ENCODE data around the gene UBTD1. TPM values are rescaled to one million over a fixed set of nuclear protein-coding genes. Genes with fewer than 3 reads are reported as not detected.

The UBTD1 gene
- total and polyA plus RNA-seq, 10 of the 15 experiments (the other 5 are each of a cell fraction or from before 2014, with no cell fraction given), result 0.04 to 1.5 (median 1.2) TPM; not detected in 1

GRCh38 chr10:97601268-97602215 lies 102.8 kb downstream of the UBTD1 start (continued):
- TF ChIP-seq ZNF687 (IDR thresholded peaks at IDR 0.05), result no peak

- in situ Hi-C loops (cut with MboI) (no loop called here), intact Hi-C loops (cut with micrococcal nuclease; ENCODE audit: unreplicated experiment) (no loop called here)
- no peak overlapping the region for H3K9ac ChIP-seq (ENCODE audit: control insufficient read depth, insufficient read depth, low read length)
- H3K36me3 ChIP-seq (ENCODE audit: control insufficient read depth in 2 of 2, insufficient read depth in 2 of 2, low read length in 1 of 2), result no peaks in the 10 kb centered on the region
- H3K4me2 ChIP-seq (ENCODE audit: control insufficient read depth, insufficient read depth), result no peak overlapping the region
- FAIRE-seq (no peak), ATAC-seq (no peak; the same call in 2 of the 3 replicates), DNase-seq (ENCODE audit: low read depth, low spot score) (no peak)
- H3K4me3 ChIP-seq, result no peak overlapping the region
- ChIA-PET RAD21 (ENCODE audit: unreplicated experiment) (no interaction called here), SMC1A (ENCODE audit: uncharacterized antibody, unreplicated experiment) (interaction anchor here (0.6 kb wide), 1 partner anchor 370 kb away, joined by 3 read pairs; no protein-coding TSS in a partner anchor), POLR2A (no interaction called here), CTCF (interaction anchor here (1.6 kb wide), 1 partner anchor 53 kb away, joined by 3 read pairs; no protein-coding TSS in a partner anchor)
- no peaks in the 10 kb centered on the region for H3K9me3 ChIP-seq (replicated peaks; ENCODE audit: control insufficient read depth, insufficient read depth, low read length)
- no TSS peak for BruUV-seq (replicated peaks)
- no peaks in the 10 kb centered on the region for H3K4me1 ChIP-seq (ENCODE audit: control insufficient read depth, insufficient read depth, low read length)
- H3K79me2 ChIP-seq (ENCODE audit: control insufficient read depth, insufficient read depth, low read length), result no peaks in the 10 kb centered on the region
- 65% methylated on average over 5 of the region's 5 CpGs for WGBS (ENCODE audit: insufficient coverage, insufficient replicate concordance, low lambda C conversion rate, missing lambda C conversion rate)
- no peaks in the 10 kb centered on the region for H3K27me3 ChIP-seq (replicated peaks in 1 of 2; ENCODE audit: control insufficient read depth in 2 of 2, insufficient read depth in 2 of 2, low read length in 1 of 2)
- no peak overlapping the region for H3K27ac ChIP-seq (ENCODE audit: control insufficient read depth, insufficient read depth)
- TF ChIP-seq EZH2 (IDR thresholded peaks at IDR 0.05; ENCODE audit: borderline replicate concordance, control insufficient read depth, low read depth, low read length) (no peak), PKNOX1 (IDR thresholded peaks at IDR 0.05) (no peak), RFX5 (IDR thresholded peaks at IDR 0.05; ENCODE audit: low read depth, low read length) (no peak), ZNF24 (IDR thresholded peaks at IDR 0.05) (no peak)
- no peak overlapping the region for H2AFZ ChIP-seq (ENCODE audit: control insufficient read depth, low read depth, low read length)
- H4K20me1 ChIP-seq (ENCODE audit: control insufficient read depth, insufficient read depth), result no peaks in the 10 kb centered on the region
Observed at GRCh38 chr10:97607095-97607636, 108.4 kb downstream of the UBTD1 start.

Measured in GM12878 (cell line).